ENCODE results near the gene RNF144B. TPM values are rescaled to one million over a fixed set of nuclear protein-coding genes. Genes with fewer than 3 reads are reported as not detected.
A peak's percentile ranks its signal among the peaks of the same experiment; 100 is the strongest.

Gene RNF144B
- total RNA-seq, 1 donor from 2014 or later = 7.2 TPM

- no peak overlapping the region for H3K4me2 ChIP-seq (ENCODE audit: low read length)
- H3K9me3 ChIP-seq (ENCODE audit: insufficient read depth, low read depth, low read length) = no peaks in the 10 kb centered on the region
- H4K20me1 ChIP-seq (ENCODE audit: insufficient read depth, low read length) = no peaks in the 10 kb centered on the region
- H3K27ac ChIP-seq (ENCODE audit: low read depth, low read length) = no peak overlapping the region
- DNase-seq (ENCODE audit: low read depth) (no peak), FAIRE-seq (no peak)
- H3K36me3 Mint-ChIP-seq (ENCODE audit: low read depth, unreplicated experiment) = no peaks in the 10 kb centered on the region
- H3K36me3 ChIP-seq (ENCODE audit: insufficient read depth, low read length) = no peaks in the 10 kb centered on the region
- peaks cover 18% of the 10 kb centered on the region for H3K4me1 ChIP-seq (ENCODE audit: insufficient read depth, low read length)
- no peak overlapping the region for H3K27ac Mint-ChIP-seq (ENCODE audit: unreplicated experiment)
- no peaks in the 10 kb centered on the region for H3K9me3 Mint-ChIP-seq (ENCODE audit: unreplicated experiment)
- no peaks in the 10 kb centered on the region for H3K27me3 ChIP-seq (ENCODE audit: insufficient read depth, low read length)
- H3K4me1 Mint-ChIP-seq (ENCODE audit: low read depth, unreplicated experiment) = peaks cover 39% of the 10 kb centered on the region
- no peaks in the 10 kb centered on the region for H3K79me2 ChIP-seq (ENCODE audit: insufficient read depth, low read length)
- no peaks in the 10 kb centered on the region for H3K27me3 Mint-ChIP-seq (ENCODE audit: low read depth, unreplicated experiment)
- H2AFZ ChIP-seq (ENCODE audit: low read depth, low read length) = no peak overlapping the region
- TF ChIP-seq EZH2 (IDR thresholded peaks at IDR 0.05; ENCODE audit: insufficient read depth, low read length) = no peak
- TF ChIP-seq CTCF (IDR thresholded peaks at IDR 0.05; ENCODE audit: insufficient read depth, low read depth, low read length) = no peak
- H3K4me3 ChIP-seq (ENCODE audit: insufficient read depth, low read depth, low read length) = no peak overlapping the region
- no peak overlapping the region for H3K4me3 Mint-ChIP-seq (ENCODE audit: unreplicated experiment)
- no peak overlapping the region for H3K9ac ChIP-seq (ENCODE audit: low read length)
These were observed 3.9 kb downstream of the RNF144B start for GRCh38 chr6:18391023-18391422.

- DNase-seq (ENCODE audit: low read depth) (no peak), FAIRE-seq (no peak)
- no peak for TF ChIP-seq EZH2 (IDR thresholded peaks at IDR 0.05; ENCODE audit: insufficient read depth, low read length)
- no peak for TF ChIP-seq CTCF (IDR thresholded peaks at IDR 0.05; ENCODE audit: insufficient read depth, low read depth, low read length)
- Mint-ChIP-seq H3K4me3 (ENCODE audit: unreplicated experiment) (no peak overlapping the region), H3K4me1 (ENCODE audit: low read depth, unreplicated experiment) (peaks cover 35% of the 10 kb centered on the region), H3K36me3 (ENCODE audit: low read depth, unreplicated experiment) (no peaks in the 10 kb centered on the region), H3K9me3 (ENCODE audit: unreplicated experiment) (no peaks in the 10 kb centered on the region), H3K27me3 (ENCODE audit: low read depth, unreplicated experiment) (no peaks in the 10 kb centered on the region), H3K27ac (ENCODE audit: unreplicated experiment) (no peak overlapping the region)
- Histone ChIP-seq H3K9ac (ENCODE audit: low read length) (no peak overlapping the region), H3K36me3 (ENCODE audit: insufficient read depth, low read length) (no peaks in the 10 kb centered on the region), H3K79me2 (ENCODE audit: insufficient read depth, low read length) (no peaks in the 10 kb centered on the region), H3K4me3 (ENCODE audit: insufficient read depth, low read depth, low read length) (no peak overlapping the region), H3K9me3 (ENCODE audit: insufficient read depth, low read depth, low read length) (no peaks in the 10 kb centered on the region), H2AFZ (ENCODE audit: low read depth, low read length) (no peak overlapping the region), H3K27me3 (ENCODE audit: insufficient read depth, low read length) (no peaks in the 10 kb centered on the region), H3K4me1 (ENCODE audit: insufficient read depth, low read length) (peaks cover 18% of the 10 kb centered on the region), H3K27ac (ENCODE audit: low read depth, low read length) (no peak overlapping the region), H4K20me1 (ENCODE audit: insufficient read depth, low read length) (no peaks in the 10 kb centered on the region), H3K4me2 (ENCODE audit: low read length) (no peak overlapping the region)
These were observed 5.3 kb downstream of the RNF144B start for GRCh38 chr6:18392346-18392877.

- H3K27me3 ChIP-seq (ENCODE audit: insufficient read depth, low read length) = no peaks in the 10 kb centered on the region
- Mint-ChIP-seq H3K9me3 (ENCODE audit: unreplicated experiment) (no peaks in the 10 kb centered on the region), H3K36me3 (ENCODE audit: low read depth, unreplicated experiment) (no peaks in the 10 kb centered on the region), H3K4me1 (ENCODE audit: low read depth, unreplicated experiment) (peaks cover 27% of the 10 kb centered on the region), H3K4me3 (ENCODE audit: unreplicated experiment) (no peak overlapping the region), H3K27ac (ENCODE audit: unreplicated experiment) (no peak overlapping the region), H3K27me3 (ENCODE audit: low read depth, unreplicated experiment) (no peaks in the 10 kb centered on the region)
- H4K20me1 ChIP-seq (ENCODE audit: insufficient read depth, low read length) = no peaks in the 10 kb centered on the region
- no peak overlapping the region for H3K9ac ChIP-seq (ENCODE audit: low read length)
- H3K79me2 ChIP-seq (ENCODE audit: insufficient read depth, low read length) = no peaks in the 10 kb centered on the region
- peaks cover 12% of the 10 kb centered on the region for H3K4me1 ChIP-seq (ENCODE audit: insufficient read depth, low read length)
- FAIRE-seq (peak; percentile 39), DNase-seq (ENCODE audit: low read depth) (no peak)
- no peak overlapping the region for H3K27ac ChIP-seq (ENCODE audit: low read depth, low read length)
- H3K36me3 ChIP-seq (ENCODE audit: insufficient read depth, low read length) = no peaks in the 10 kb centered on the region
- no peak overlapping the region for H3K4me2 ChIP-seq (ENCODE audit: low read length)
- no peak overlapping the region for H2AFZ ChIP-seq (ENCODE audit: low read depth, low read length)
- H3K9me3 ChIP-seq (ENCODE audit: insufficient read depth, low read depth, low read length) = no peaks in the 10 kb centered on the region
- H3K4me3 ChIP-seq (ENCODE audit: insufficient read depth, low read depth, low read length) = no peak overlapping the region
- TF ChIP-seq CTCF (IDR thresholded peaks at IDR 0.05; ENCODE audit: insufficient read depth, low read depth, low read length) = no peak
- TF ChIP-seq EZH2 (IDR thresholded peaks at IDR 0.05; ENCODE audit: insufficient read depth, low read length) = no peak
These were observed 6.5 kb downstream of the RNF144B start for GRCh38 chr6:18393698-18394097.

Data from astrocyte (in vitro differentiated cells and primary cell).